KMS-11 (cell line): ENCODE measurements around the gene BABAM2.

Source experiments
- H2AFZ ChIP-seq: fragments of 200-600 bp; sonication (generic); 2 replicates; pipeline ENCODE4 v1.6.1; 2016; ENCODE audit warnings: antibody characterized with exemption, mixed run types, low read depth
- H3K27ac ChIP-seq: fragments of 200-600 bp; sonication (generic); 2 replicates; pipeline ENCODE4 v1.6.1; 2016; ENCODE audit warnings: mild to moderate bottlenecking, mixed run types
- H3K27me3 ChIP-seq: fragments of 200-600 bp; sonication (generic); 2 replicates; pipeline ENCODE4 v1.6.1; 2017; ENCODE audit warnings: mild to moderate bottlenecking, low read depth, mixed run types, moderate library complexity; ENCODE audit not compliant: insufficient read depth
- H3K36me3 ChIP-seq: fragments of 200-600 bp; sonication (generic); 2 replicates; pipeline ENCODE4 v1.6.1; 2017; ENCODE audit warnings: mild to moderate bottlenecking, mixed run types; ENCODE audit not compliant: insufficient read depth
- H3K4me1 ChIP-seq: fragments of 200-600 bp; sonication (generic); 2 replicates; pipeline ENCODE4 v1.6.1; 2016; ENCODE audit warnings: mild to moderate bottlenecking, low read depth, mixed run types; ENCODE audit not compliant: poor library complexity, severe bottlenecking
- H3K4me2 ChIP-seq: fragments of 200-600 bp; sonication (generic); 2 replicates; pipeline ENCODE4 v1.7.0; 2016; ENCODE audit warnings: mild to moderate bottlenecking, mixed run types
- H3K4me3 ChIP-seq: fragments of 200-600 bp; sonication (generic); IDR thresholded peaks from 2 replicates; pipeline ENCODE4 v1.6.1; 2017; ENCODE audit warnings: low read depth, low read length, mixed read lengths; ENCODE audit not compliant: insufficient read depth
- H3K79me2 ChIP-seq: fragments of 200-600 bp; sonication (generic); 2 replicates; pipeline ENCODE4 v1.6.1; 2016; ENCODE audit warnings: low read depth, mixed run types; ENCODE audit not compliant: insufficient read depth
- H3K9ac ChIP-seq: fragments of 200-600 bp; sonication (generic); 2 replicates; pipeline ENCODE4 v1.6.1; 2016; ENCODE audit warnings: mild to moderate bottlenecking, mixed run types
- H4K20me1 ChIP-seq: fragments of 200-600 bp; sonication (generic); 2 replicates; pipeline ENCODE4 v1.6.1; 2016; ENCODE audit warnings: mild to moderate bottlenecking, mixed run types; ENCODE audit not compliant: insufficient read depth
- TF ChIP-seq, protein P1 (sequence below): fragments of 200-600 bp; sonication (generic); conservative IDR thresholded peaks from 2 replicates; pipeline ENCODE4 v1.6.1; 2017; ENCODE audit warnings: low read depth, mild to moderate bottlenecking, antibody characterized with exemption, low read length, moderate library complexity, mixed read lengths

BABAM2 gene

DNA sequence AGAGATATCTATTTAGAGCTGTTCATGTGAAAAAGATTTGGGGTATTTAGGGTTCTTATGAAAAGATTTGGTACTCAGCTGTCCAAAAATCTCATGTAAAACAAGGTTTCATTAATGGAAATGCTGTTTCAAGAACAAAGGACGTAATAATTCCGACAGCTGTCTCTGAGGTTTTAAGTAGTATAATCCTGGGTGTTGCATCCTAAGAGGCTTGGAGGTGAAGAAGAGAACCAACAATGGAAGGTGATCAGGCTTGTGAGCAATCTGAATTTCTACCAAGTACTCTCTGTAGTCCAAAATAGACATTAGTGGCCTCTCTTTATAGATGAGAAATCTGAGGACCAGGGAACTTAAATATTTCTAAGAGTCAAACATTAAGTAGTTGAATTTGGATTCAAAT lies 205.1 kb downstream of the BABAM2 start:
- no peaks in the 10 kb centered on the region for H3K36me3 ChIP-seq
- H2AFZ ChIP-seq: no peak overlapping the region
- H4K20me1 ChIP-seq: no peaks in the 10 kb centered on the region
- H3K27ac ChIP-seq: no peak overlapping the region
- H3K79me2 ChIP-seq: no peaks in the 10 kb centered on the region
- H3K27me3 ChIP-seq: no peaks in the 10 kb centered on the region
- H3K4me1 ChIP-seq: no peaks in the 10 kb centered on the region
- H3K9ac ChIP-seq: no peak overlapping the region
- H3K4me3 ChIP-seq: no peak overlapping the region
- TF ChIP-seq, protein P1, sequence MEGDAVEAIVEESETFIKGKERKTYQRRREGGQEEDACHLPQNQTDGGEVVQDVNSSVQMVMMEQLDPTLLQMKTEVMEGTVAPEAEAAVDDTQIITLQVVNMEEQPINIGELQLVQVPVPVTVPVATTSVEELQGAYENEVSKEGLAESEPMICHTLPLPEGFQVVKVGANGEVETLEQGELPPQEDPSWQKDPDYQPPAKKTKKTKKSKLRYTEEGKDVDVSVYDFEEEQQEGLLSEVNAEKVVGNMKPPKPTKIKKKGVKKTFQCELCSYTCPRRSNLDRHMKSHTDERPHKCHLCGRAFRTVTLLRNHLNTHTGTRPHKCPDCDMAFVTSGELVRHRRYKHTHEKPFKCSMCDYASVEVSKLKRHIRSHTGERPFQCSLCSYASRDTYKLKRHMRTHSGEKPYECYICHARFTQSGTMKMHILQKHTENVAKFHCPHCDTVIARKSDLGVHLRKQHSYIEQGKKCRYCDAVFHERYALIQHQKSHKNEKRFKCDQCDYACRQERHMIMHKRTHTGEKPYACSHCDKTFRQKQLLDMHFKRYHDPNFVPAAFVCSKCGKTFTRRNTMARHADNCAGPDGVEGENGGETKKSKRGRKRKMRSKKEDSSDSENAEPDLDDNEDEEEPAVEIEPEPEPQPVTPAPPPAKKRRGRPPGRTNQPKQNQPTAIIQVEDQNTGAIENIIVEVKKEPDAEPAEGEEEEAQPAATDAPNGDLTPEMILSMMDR: no peak
- H3K4me2 ChIP-seq: no peak overlapping the region

GRCh38 chr2:28096421-28096820 lies 205.9 kb downstream of the BABAM2 start:
- no peaks in the 10 kb centered on the region for H3K36me3 ChIP-seq
- H3K27ac ChIP-seq: no peak overlapping the region
- no peak overlapping the region for H3K4me3 ChIP-seq
- TF ChIP-seq, protein P1: no peak
- H4K20me1 ChIP-seq: no peaks in the 10 kb centered on the region
- no peaks in the 10 kb centered on the region for H3K79me2 ChIP-seq
- H3K4me2 ChIP-seq: no peak overlapping the region
- H3K27me3 ChIP-seq: no peaks in the 10 kb centered on the region
- no peak overlapping the region for H2AFZ ChIP-seq
- no peaks in the 10 kb centered on the region for H3K4me1 ChIP-seq
- H3K9ac ChIP-seq: no peak overlapping the region

- Histone ChIP-seq H3K36me3 (no peaks in the 10 kb centered on the region), H2AFZ (no peak overlapping the region), H3K9ac (no peak overlapping the region), H4K20me1 (no peaks in the 10 kb centered on the region), H3K4me3 (no peak overlapping the region), H3K27ac (no peak overlapping the region), H3K4me2 (no peak overlapping the region), H3K4me1 (no peaks in the 10 kb centered on the region), H3K79me2 (no peaks in the 10 kb centered on the region), H3K27me3 (no peaks in the 10 kb centered on the region)
- TF ChIP-seq, protein P1: no peak
Measured at GRCh38 chr2:28098501-28099225, 208.1 kb downstream of the BABAM2 start.

- Histone ChIP-seq H3K79me2 (no peaks in the 10 kb centered on the region), H2AFZ (no peak overlapping the region), H4K20me1 (no peaks in the 10 kb centered on the region), H3K27me3 (no peaks in the 10 kb centered on the region), H3K9ac (no peak overlapping the region), H3K4me1 (no peaks in the 10 kb centered on the region), H3K36me3 (no peaks in the 10 kb centered on the region), H3K4me2 (no peak overlapping the region), H3K4me3 (no peak overlapping the region), H3K27ac (no peak overlapping the region)
- TF ChIP-seq, protein P1: no peak
Measured at GRCh38 chr2:28101123-28101522, 210.6 kb downstream of the BABAM2 start.
